Measurements from ENCODE around the gene PIWIL4.

The PIWIL4 gene

DNA sequence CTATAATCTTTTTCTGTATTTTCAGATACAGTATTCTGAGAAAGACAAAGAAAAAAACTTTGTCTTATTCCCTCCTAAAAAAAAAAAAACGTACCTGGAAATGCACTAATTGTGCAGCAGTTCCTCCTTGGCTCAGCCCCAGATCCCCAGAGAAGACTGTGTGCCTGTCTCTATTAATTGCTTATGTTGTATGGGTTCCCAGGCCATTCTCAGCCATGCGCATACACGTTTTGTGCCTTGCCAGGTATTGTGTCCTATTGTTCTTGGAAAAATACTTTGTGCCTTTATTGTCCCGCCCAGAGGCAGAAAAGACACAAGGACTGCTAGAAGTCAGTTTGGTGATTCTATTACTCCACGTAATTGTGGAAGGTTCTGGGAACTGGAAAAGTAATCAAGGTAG lies 91.2 kb downstream of the PIWIL4 start:
- H3K9ac ChIP-seq (ENCODE audit: low read depth, low read length, poor library complexity, severe bottlenecking) = no peak overlapping the region
- H4K20me1 ChIP-seq (ENCODE audit: insufficient read depth, low read length, poor library complexity, severe bottlenecking) = no peaks in the 10 kb centered on the region
- no peaks in the 10 kb centered on the region for H3F3A ChIP-seq (ENCODE audit: low read depth)
- no peaks in the 10 kb centered on the region for H3K9me3 ChIP-seq (ENCODE audit: insufficient read depth, low read depth, low read length)
- H3K4me2 ChIP-seq (ENCODE audit: low read depth, low read length, poor library complexity, severe bottlenecking) = no peak overlapping the region
- no peak for TF ChIP-seq EZH2phosphoT487 (IDR thresholded peaks at IDR 0.05; ENCODE audit: borderline replicate concordance)
- TF ChIP-seq, protein P1, sequence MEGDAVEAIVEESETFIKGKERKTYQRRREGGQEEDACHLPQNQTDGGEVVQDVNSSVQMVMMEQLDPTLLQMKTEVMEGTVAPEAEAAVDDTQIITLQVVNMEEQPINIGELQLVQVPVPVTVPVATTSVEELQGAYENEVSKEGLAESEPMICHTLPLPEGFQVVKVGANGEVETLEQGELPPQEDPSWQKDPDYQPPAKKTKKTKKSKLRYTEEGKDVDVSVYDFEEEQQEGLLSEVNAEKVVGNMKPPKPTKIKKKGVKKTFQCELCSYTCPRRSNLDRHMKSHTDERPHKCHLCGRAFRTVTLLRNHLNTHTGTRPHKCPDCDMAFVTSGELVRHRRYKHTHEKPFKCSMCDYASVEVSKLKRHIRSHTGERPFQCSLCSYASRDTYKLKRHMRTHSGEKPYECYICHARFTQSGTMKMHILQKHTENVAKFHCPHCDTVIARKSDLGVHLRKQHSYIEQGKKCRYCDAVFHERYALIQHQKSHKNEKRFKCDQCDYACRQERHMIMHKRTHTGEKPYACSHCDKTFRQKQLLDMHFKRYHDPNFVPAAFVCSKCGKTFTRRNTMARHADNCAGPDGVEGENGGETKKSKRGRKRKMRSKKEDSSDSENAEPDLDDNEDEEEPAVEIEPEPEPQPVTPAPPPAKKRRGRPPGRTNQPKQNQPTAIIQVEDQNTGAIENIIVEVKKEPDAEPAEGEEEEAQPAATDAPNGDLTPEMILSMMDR (conservative IDR thresholded peaks at IDR 0.05; ENCODE audit: low read length) = no peak
- H3K4me3 ChIP-seq (ENCODE audit: low read length, poor library complexity, severe bottlenecking) = no peak overlapping the region
- H3K4me1 ChIP-seq (ENCODE audit: insufficient read depth, low read length, poor library complexity, severe bottlenecking) = no peaks in the 10 kb centered on the region
- H3K9me2 ChIP-seq (replicated peaks; ENCODE audit: low read depth, low read length) = no peaks in the 10 kb centered on the region
- H2AFZ ChIP-seq (ENCODE audit: low read length) = no peak overlapping the region
- H3K36me3 ChIP-seq (ENCODE audit: insufficient read depth, low read length) = no peaks in the 10 kb centered on the region
- H3K27me3 ChIP-seq (ENCODE audit: insufficient read depth, low read length, poor library complexity, severe bottlenecking) = no peaks in the 10 kb centered on the region
- H3K79me2 ChIP-seq (ENCODE audit: insufficient read depth, low read length) = no peaks in the 10 kb centered on the region

- Histone ChIP-seq H3K9ac (ENCODE audit: low read depth, low read length, poor library complexity, severe bottlenecking) (no peak overlapping the region), H3K36me3 (ENCODE audit: insufficient read depth, low read length) (no peaks in the 10 kb centered on the region), H3K4me3 (ENCODE audit: low read length, poor library complexity, severe bottlenecking) (no peak overlapping the region), H3K4me1 (ENCODE audit: insufficient read depth, low read length, poor library complexity, severe bottlenecking) (no peaks in the 10 kb centered on the region), H2AFZ (ENCODE audit: low read length) (no peak overlapping the region), H3K4me2 (ENCODE audit: low read depth, low read length, poor library complexity, severe bottlenecking) (no peak overlapping the region), H4K20me1 (ENCODE audit: insufficient read depth, low read length, poor library complexity, severe bottlenecking) (no peaks in the 10 kb centered on the region), H3K27me3 (ENCODE audit: insufficient read depth, low read length, poor library complexity, severe bottlenecking) (no peaks in the 10 kb centered on the region), H3K9me3 (ENCODE audit: insufficient read depth, low read depth, low read length) (no peaks in the 10 kb centered on the region), H3K9me2 (replicated peaks; ENCODE audit: low read depth, low read length) (no peaks in the 10 kb centered on the region), H3F3A (ENCODE audit: low read depth) (no peaks in the 10 kb centered on the region), H3K79me2 (ENCODE audit: insufficient read depth, low read length) (no peaks in the 10 kb centered on the region)
- no peak for TF ChIP-seq EZH2phosphoT487 (IDR thresholded peaks at IDR 0.05; ENCODE audit: borderline replicate concordance)
- TF ChIP-seq, protein P1 (conservative IDR thresholded peaks at IDR 0.05; ENCODE audit: low read length) = no peak
Observed at GRCh38 chr11:94658888-94659287, 91.7 kb downstream of the PIWIL4 start.

GRCh38 chr11:94661444-94661843 lies 94.3 kb downstream of the PIWIL4 start:
- TF ChIP-seq EZH2phosphoT487 (IDR thresholded peaks at IDR 0.05; ENCODE audit: borderline replicate concordance) = no peak
- TF ChIP-seq, protein P1 (conservative IDR thresholded peaks at IDR 0.05; ENCODE audit: low read length) = no peak
- Histone ChIP-seq H3F3A (ENCODE audit: low read depth) (no peaks in the 10 kb centered on the region), H3K9me3 (ENCODE audit: insufficient read depth, low read depth, low read length) (no peaks in the 10 kb centered on the region), H3K27me3 (ENCODE audit: insufficient read depth, low read length, poor library complexity, severe bottlenecking) (no peaks in the 10 kb centered on the region), H3K9me2 (replicated peaks; ENCODE audit: low read depth, low read length) (no peaks in the 10 kb centered on the region), H2AFZ (ENCODE audit: low read length) (no peak overlapping the region), H3K9ac (ENCODE audit: low read depth, low read length, poor library complexity, severe bottlenecking) (no peak overlapping the region), H3K36me3 (ENCODE audit: insufficient read depth, low read length) (no peaks in the 10 kb centered on the region), H3K79me2 (ENCODE audit: insufficient read depth, low read length) (no peaks in the 10 kb centered on the region), H4K20me1 (ENCODE audit: insufficient read depth, low read length, poor library complexity, severe bottlenecking) (no peaks in the 10 kb centered on the region), H3K4me1 (ENCODE audit: insufficient read depth, low read length, poor library complexity, severe bottlenecking) (no peaks in the 10 kb centered on the region), H3K4me3 (ENCODE audit: low read length, poor library complexity, severe bottlenecking) (no peak overlapping the region), H3K4me2 (ENCODE audit: low read depth, low read length, poor library complexity, severe bottlenecking) (no peak overlapping the region)
